B cell (primary cell): Measurements from ENCODE around the gene SP9. TPM values are rescaled to one million over a fixed set of nuclear protein-coding genes. Genes with fewer than 3 reads are reported as not detected.

ENCODE experiments used
- ATAC-seq: fragments of 200-7000 bp; cut with Tn5 transposase; one replicate; pipeline ENCODE4 v1.10.0; 2021; ENCODE audit warnings: low read depth, mild to moderate bottlenecking, moderate number of reproducible peaks, moderate library complexity
- CTCF ChIA-PET: fragments of 350-600 bp; sonication (Branson Sonifier 250); formaldehyde crosslinking; loops from one replicate; lab custom pipeline; 2021; ENCODE audit warnings: antibody characterized with exemption, inconsistent platforms; lab: Charles Lee
- POLR2A ChIA-PET: fragments of 350-600 bp; sonication (Branson Sonifier 250); formaldehyde crosslinking; loops from one replicate; lab custom pipeline; 2021; ENCODE audit warnings: antibody characterized with exemption; lab: Charles Lee
- DNase-seq: peaks from one replicate; pipeline ENCODE4 v3.0.0; 2013
- H2AFZ ChIP-seq: 2 replicates; pipeline ENCODE4 v1.6.1; 2012; ENCODE audit warnings: mild to moderate bottlenecking, low read depth, low read length; ENCODE audit not compliant: insufficient read depth, poor library complexity, severe bottlenecking
- H3K27ac ChIP-seq, 2 donors: 1 replicate in 1 of 2; 2 replicates in 1 of 2; pipeline ENCODE4 v1.5.1; 2012 to 2013; ENCODE audit warnings: low read length in 2 of 2, mild to moderate bottlenecking in 2 of 2, moderate library complexity in 1 of 2
- H3K27me3 ChIP-seq, 4 experiments: fragments of 200-600 bp in 1 of 4; sonication (generic) in 1 of 4; replicated peaks in 1 of 4; 1 replicate in 2 of 4; 2 replicates in 2 of 4; pipeline versions ENCODE4 v1.6.1 to v1.7.0; 2013 to 2016; ENCODE audit warnings: low read length in 3 of 4, mild to moderate bottlenecking in 2 of 4, mixed read lengths in 1 of 4, moderate library complexity in 1 of 4; ENCODE audit not compliant: insufficient read depth in 4 of 4, control insufficient read depth in 3 of 4; ENCODE audit errors: control extremely low read depth in 1 of 4
- H3K36me3 ChIP-seq, 2 experiments: replicated peaks in 1 of 2; 1 replicate in 1 of 2; 2 replicates in 1 of 2; pipeline versions ENCODE4 v1.6.1 to v1.7.1; 2013; ENCODE audit warnings: low read length in 1 of 2; ENCODE audit not compliant: insufficient read depth in 2 of 2, control insufficient read depth in 1 of 2; ENCODE audit errors: control extremely low read depth in 1 of 2, extremely low read depth in 1 of 2
- H3K4me1 ChIP-seq, 2 donors: fragments of 200-600 bp in 1 of 2; sonication (generic) in 1 of 2; 1 replicate in 1 of 2; 2 replicates in 1 of 2; pipeline versions ENCODE4 v1.5.1 to v1.6.1; 2013 to 2017; ENCODE audit warnings: low read length in 2 of 2; ENCODE audit not compliant: control insufficient read depth in 2 of 2, insufficient read depth in 2 of 2
- H3K4me2 ChIP-seq: replicated peaks from 2 replicates; pipeline ENCODE3; 2012; ENCODE audit warnings: mild to moderate bottlenecking, low read depth, low read length; ENCODE audit not compliant: poor library complexity, severe bottlenecking
- H3K4me3 ChIP-seq, 5 experiments: fragments of 200-600 bp in 1 of 5; sonication (generic) in 1 of 5; 1 replicate in 3 of 5; 2 replicates in 2 of 5; pipeline versions ENCODE4 v1.5.1 to v1.7.0; 2011 to 2016; ENCODE audit warnings: low read length in 4 of 5, mild to moderate bottlenecking in 4 of 5, low read depth in 2 of 5, control low read depth in 1 of 5, moderate library complexity in 1 of 5; ENCODE audit not compliant: insufficient read depth in 1 of 5; ENCODE audit errors: control extremely low read depth in 1 of 5, extremely low read depth in 1 of 5
- H3K79me2 ChIP-seq: fragments of 200-600 bp; sonication (generic); one replicate; pipeline ENCODE4 v1.6.0; 2016; ENCODE audit warnings: low read length; ENCODE audit not compliant: control insufficient read depth, insufficient read depth
- H3K9ac ChIP-seq: fragments of 200-600 bp; sonication (generic); 2 replicates; pipeline ENCODE4 v1.6.1; 2017; ENCODE audit warnings: mild to moderate bottlenecking, low read length, moderate library complexity
- H3K9me3 ChIP-seq, 3 donors: one replicate each; pipeline versions ENCODE4 v1.6.1 to v1.7.1; 2013; ENCODE audit warnings: low read length in 2 of 3; ENCODE audit not compliant: control insufficient read depth in 2 of 3, insufficient read depth in 1 of 3; ENCODE audit errors: control extremely low read depth in 1 of 3
- H4K20me1 ChIP-seq: 2 replicates; pipeline ENCODE4 v1.6.0; 2012; ENCODE audit warnings: mild to moderate bottlenecking, low read length; ENCODE audit not compliant: insufficient read depth, control insufficient read depth, poor library complexity, severe bottlenecking
- H3K27ac Mint-ChIP-seq: one replicate; pipeline ENCODE4 v1.8.0; 2021; ENCODE audit warnings: mixed read lengths
- H3K27me3 Mint-ChIP-seq: one replicate; pipeline ENCODE4 v1.8.0; 2021; ENCODE audit warnings: mixed read lengths
- H3K4me1 Mint-ChIP-seq: one replicate; pipeline ENCODE4 v1.8.0; 2021; ENCODE audit warnings: mixed read lengths
- H3K4me3 Mint-ChIP-seq: one replicate; pipeline ENCODE4 v1.8.0; 2021; ENCODE audit warnings: mixed read lengths
- H3K9me3 Mint-ChIP-seq: one replicate; pipeline ENCODE4 v1.8.0; 2022; ENCODE audit warnings: mixed read lengths; ENCODE audit not compliant: insufficient read depth
- CTCF ChIP-seq: fragments of 200-600 bp; IDR thresholded peaks from one replicate; pipeline ENCODE4 v1.8.0; 2022; ENCODE audit warnings: antibody characterized with exemption, mild to moderate bottlenecking
- EZH2 ChIP-seq: IDR thresholded peaks from 2 replicates; pipeline ENCODE4 v1.6.1; 2012; ENCODE audit warnings: borderline replicate concordance, low read depth, mild to moderate bottlenecking, moderate library complexity, low read length; ENCODE audit not compliant: insufficient read depth, poor library complexity, severe bottlenecking
- WGBS: methylation state at CpG from one replicate; pipeline ENCODE4 v1.1.5; 2013; ENCODE audit warnings: missing lambda C conversion rate; ENCODE audit not compliant: insufficient coverage; 5-methylcytosine and 5-hydroxymethylcytosine counted together
- intact Hi-C: fragments of 100-400 bp; cut with micrococcal nuclease; formaldehyde crosslinking; loops from one replicate; pipeline ENCODE4 v1.10.0; 2022
- polyA plus RNA-seq: library from polyadenylated mRNA; depleted of rRNA; stranded (reverse); fragments of >200 nt; gene quantifications from 2 replicates; pipeline ENCODE4 v1.2.3, GENCODE V29; 2012
- total RNA-seq, 2 donors: library from RNA; stranded (reverse); fragments of 120-200 nt in 1 of 2; gene quantifications; 1 replicate in 1 of 2; 2 replicates in 1 of 2; pipeline versions ENCODE4 v1.2.3 to v1.2.4, GENCODE V29; 2013 to 2022

The SP9 gene
- total and polyA plus RNA-seq, 2 donors (not counting 1 experiment from before 2014, with no cell fraction given): not detected

GRCh38 chr2:174350593-174351181 lies 15.9 kb downstream of the SP9 start:
- ATAC-seq (no peak), DNase-seq (no peak)
- intact Hi-C loops: no loop called here
- CTCF ChIA-PET: interaction anchor here (1.0 to 3.3 kb wide), 5 partner anchors 9 to 950 kb away, joined by 3 to 17 read pairs (median 4); no protein-coding TSS in a partner anchor
- H3K36me3 ChIP-seq: peaks cover 4 to 12% of the 10 kb centered on the region in 2 experiments
- H3K4me3 ChIP-seq: no peak overlapping the region
- H3K79me2 ChIP-seq: no peaks in the 10 kb centered on the region
- H2AFZ ChIP-seq: no peak overlapping the region
- H3K27ac ChIP-seq: no peak overlapping the region
- 100% methylated on average over 1 of the region's 2 CpGs for WGBS
- no peak overlapping the region for H3K4me2 ChIP-seq
- POLR2A ChIA-PET: no interaction called here
- H3K27me3 ChIP-seq: peaks cover 0 to 4% (median 1%) of the 10 kb centered on the region in 4 experiments
- Mint-ChIP-seq H3K4me1 (no peaks in the 10 kb centered on the region), H3K27ac (no peak overlapping the region), H3K4me3 (no peak overlapping the region), H3K27me3 (peaks cover 7% of the 10 kb centered on the region), H3K9me3 (no peaks in the 10 kb centered on the region)
- TF ChIP-seq EZH2 (no peak), CTCF (no peak)
- H3K9me3 ChIP-seq: no peaks in the 10 kb centered on the region
- H3K4me1 ChIP-seq: no peaks in the 10 kb centered on the region
- H4K20me1 ChIP-seq: peaks cover 6% of the 10 kb centered on the region
- H3K9ac ChIP-seq: no peak overlapping the region

- no peaks in the 10 kb centered on the region for H3K4me1 Mint-ChIP-seq
- CTCF ChIA-PET: no interaction called here
- Histone ChIP-seq H2AFZ (no peak overlapping the region), H3K79me2 (no peaks in the 10 kb centered on the region), H3K4me1 (no peaks in the 10 kb centered on the region), H3K4me2 (no peak overlapping the region), H3K36me3 (peaks cover 4 to 12% of the 10 kb centered on the region in 2 experiments), H3K27me3 (no peaks in the 10 kb centered on the region), H3K9ac (no peak overlapping the region), H3K4me3 (no peak overlapping the region), H3K27ac (no peak overlapping the region), H4K20me1 (peaks cover 10% of the 10 kb centered on the region), H3K9me3 (no peaks in the 10 kb centered on the region)
- no peaks in the 10 kb centered on the region for H3K9me3 Mint-ChIP-seq
- POLR2A ChIA-PET: no interaction called here
- DNase-seq (no peak), ATAC-seq (no peak)
- H3K4me3 Mint-ChIP-seq: no peak overlapping the region
- H3K27me3 Mint-ChIP-seq: no peaks in the 10 kb centered on the region
- no CpG with 5 or more reads among the region's 1 CpG for WGBS
- intact Hi-C loops: no loop called here
- TF ChIP-seq EZH2 (no peak), CTCF (no peak)
- no peak overlapping the region for H3K27ac Mint-ChIP-seq
Observed at GRCh38 chr2:174353004-174353403, 18.2 kb downstream of the SP9 start.
